Pancreas (tissue), 10 donors: ENCODE measurements around the gene FAM114A1. TPM values are rescaled to one million over a fixed set of nuclear protein-coding genes. Genes with fewer than 3 reads are reported as not detected.

Source experiments
- ATAC-seq, 4 donors: fragments of 200-7000 bp; cut with Tn5 transposase; one replicate each; pipeline versions ENCODE4 v1.8.0 to v1.9.1; 2020; ENCODE audit warnings: mild to moderate bottlenecking in 4 of 4, moderate library complexity in 4 of 4
- DNase-seq, 6 donors: peaks; one replicate each; pipeline ENCODE4 v3.0.0-alpha.2; 2020
- FAIRE-seq: peaks from 2 replicates; lab custom pipeline; 2012; peaks lifted over from hg19 to GRCh38; lab: Jason Lieb, UNC
- H3K27ac ChIP-seq, 4 donors: fragments of 200-600 bp; sonication (generic); 1 replicate in 3 of 4; 2 replicates in 1 of 4; pipeline versions ENCODE4 v1.5.0 to v1.8.0; 2020
- H3K27me3 ChIP-seq, 4 donors: fragments of 200-600 bp; one replicate each; pipeline ENCODE4 v1.8.0; 2021
- H3K36me3 ChIP-seq, 3 donors: fragments of 200-600 bp; sonication (generic) in 1 of 3; one replicate each; pipeline versions ENCODE4 v1.5.0 to v1.8.0; 2020 to 2021
- H3K4me1 ChIP-seq, 3 donors: fragments of 200-600 bp; one replicate each; pipeline ENCODE4 v1.8.0; 2021
- H3K4me3 ChIP-seq, 4 donors: fragments of 200-600 bp; sonication (generic) in 2 of 4; one replicate each; pipeline versions ENCODE4 v1.5.0 to v1.8.0; 2020 to 2021
- H3K9me3 ChIP-seq, 4 donors: fragments of 200-600 bp; one replicate each; pipeline ENCODE4 v1.8.0; 2021
- WGBS, 2 donors: extraction: QIAGEN DNeasy Blood & Tissue Kit; methylation state at CpG; one replicate each; pipeline ENCODE4 v1.1.7; 2013; 5-methylcytosine and 5-hydroxymethylcytosine counted together
- intact Hi-C, 3 donors: fragments of 100-400 bp; cut with DNase I; formaldehyde crosslinking; loops; one replicate each; pipeline versions ENCODE4 v1.11.1 to v1.14.2; 2022
- polyA plus RNA-seq, 2 donors: library from polyadenylated mRNA; stranded (reverse); fragments of 200-250 nt; gene quantifications; one replicate each; pipeline ENCODE4 v1.2.3, GENCODE V29; 2013
- total RNA-seq, 6 donors: library from RNA; stranded (reverse); fragmentation: NEBNext Ultra II Directional in 4 of 6; extraction: Animal tissue kit (Norgen Biotek cat#: 25700) in 4 of 6; gene quantifications; one replicate each; pipeline versions ENCODE4 v1.2.1 to v1.2.4, GENCODE V29; 2021 to 2023
- TF ChIP-seq, protein P1 (sequence below), 4 donors: fragments of 200-600 bp; sonication (generic) in 3 of 4; IDR thresholded peaks; one replicate each; pipeline versions ENCODE4 v1.5.0 to v1.8.0; 2021; ENCODE audit warnings: antibody characterized with exemption in 4 of 4
- donor health status: healthy with polysubstance abuse.
- donor health status: DM: no; HTN: no; CAD: no; lungs with moderate emphysema.
- donor health status: DM: no; HTN: no; CAD: no.
- donor health status: control.
- donor health status: control.
- donor health status: Bipolar disorder and iron deficiency.
- donor health status: DM: yes; HTN: yes; CAD: no.
- donor health status: DM: no; HTN: no; CAD: no.
- donor health status: DM: no; HTN: no; CAD: no.
- donor health status: DM: yes; HTN: yes; CAD: no.

The FAM114A1 gene
- total and polyA plus RNA-seq, 8 donors, result 8.0 to 42.8 (median 20.3) TPM

DNA sequence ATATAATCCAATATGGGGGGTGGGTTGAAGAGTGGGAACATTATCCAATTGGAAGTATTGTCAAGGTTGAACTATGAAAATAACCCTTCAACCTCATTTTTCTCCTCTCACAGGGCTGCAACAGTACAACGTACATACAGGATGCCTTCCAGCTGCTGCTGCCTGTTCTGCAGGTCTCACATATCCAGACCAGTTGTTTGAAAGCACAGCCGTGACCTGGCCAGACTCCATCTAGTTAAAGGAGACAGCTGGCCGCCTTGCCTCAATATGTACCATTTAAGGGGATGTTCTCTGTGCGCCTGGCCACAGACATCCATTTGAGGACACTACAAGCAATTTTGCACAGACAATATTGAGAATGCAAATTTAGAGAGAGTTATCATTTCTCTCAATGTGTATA lies 75.7 kb downstream of the FAM114A1 start:
- intact Hi-C loops, result no loop called here
- Histone ChIP-seq H3K27ac (no peak overlapping the region), H3K9me3 (no peaks in the 10 kb centered on the region), H3K4me3 (no peak overlapping the region), H3K27me3 (no peaks in the 10 kb centered on the region), H3K36me3 (peaks cover 0 to 31% (median 0%) of the 10 kb centered on the region in 3 donors), H3K4me1 (no peaks in the 10 kb centered on the region)
- FAIRE-seq (peak; percentile 59), ATAC-seq (peak in 3 of 4 donors; percentile 25 to 44 (median 42)), DNase-seq (peak in 2 of 6 donors; percentile 20 to 21)
- TF ChIP-seq, protein P1, sequence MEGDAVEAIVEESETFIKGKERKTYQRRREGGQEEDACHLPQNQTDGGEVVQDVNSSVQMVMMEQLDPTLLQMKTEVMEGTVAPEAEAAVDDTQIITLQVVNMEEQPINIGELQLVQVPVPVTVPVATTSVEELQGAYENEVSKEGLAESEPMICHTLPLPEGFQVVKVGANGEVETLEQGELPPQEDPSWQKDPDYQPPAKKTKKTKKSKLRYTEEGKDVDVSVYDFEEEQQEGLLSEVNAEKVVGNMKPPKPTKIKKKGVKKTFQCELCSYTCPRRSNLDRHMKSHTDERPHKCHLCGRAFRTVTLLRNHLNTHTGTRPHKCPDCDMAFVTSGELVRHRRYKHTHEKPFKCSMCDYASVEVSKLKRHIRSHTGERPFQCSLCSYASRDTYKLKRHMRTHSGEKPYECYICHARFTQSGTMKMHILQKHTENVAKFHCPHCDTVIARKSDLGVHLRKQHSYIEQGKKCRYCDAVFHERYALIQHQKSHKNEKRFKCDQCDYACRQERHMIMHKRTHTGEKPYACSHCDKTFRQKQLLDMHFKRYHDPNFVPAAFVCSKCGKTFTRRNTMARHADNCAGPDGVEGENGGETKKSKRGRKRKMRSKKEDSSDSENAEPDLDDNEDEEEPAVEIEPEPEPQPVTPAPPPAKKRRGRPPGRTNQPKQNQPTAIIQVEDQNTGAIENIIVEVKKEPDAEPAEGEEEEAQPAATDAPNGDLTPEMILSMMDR (IDR thresholded peaks at IDR 0.05), result no peak
- WGBS, 2 donors, result 88 to 89% methylated on average over 4 of the region's 4 CpGs

DNA sequence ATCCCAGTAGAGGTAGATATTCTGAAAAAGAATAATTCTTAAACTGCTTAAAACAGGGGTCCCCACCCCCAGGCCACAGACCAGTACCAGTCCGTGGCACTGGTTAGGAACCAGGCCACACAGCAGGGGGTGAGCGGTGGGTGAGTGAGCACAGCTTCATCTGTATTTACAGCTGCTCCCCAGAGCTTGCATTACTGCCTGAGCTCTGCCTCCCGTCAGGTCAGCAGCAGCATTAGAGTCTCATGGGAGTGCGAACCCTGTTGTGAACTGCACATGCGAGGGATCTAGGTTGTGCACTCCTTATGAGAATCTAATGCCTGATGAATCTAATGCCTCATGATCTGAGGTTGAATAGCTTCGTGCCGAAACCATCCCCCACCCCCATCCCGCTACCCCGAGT lies 76.8 kb downstream of the FAM114A1 start:
- H3K27ac ChIP-seq, result no peak overlapping the region
- H3K4me3 ChIP-seq, result no peak overlapping the region
- no peaks in the 10 kb centered on the region for H3K27me3 ChIP-seq
- TF ChIP-seq, protein P1 (IDR thresholded peaks at IDR 0.05), result no peak
- no peak for ATAC-seq
- intact Hi-C loops, result no loop called here
- no peaks in the 10 kb centered on the region for H3K9me3 ChIP-seq
- WGBS, 2 donors, result 97 to 98% methylated on average over 9 of the region's 9 CpGs
- peaks cover 0 to 22% (median 0%) of the 10 kb centered on the region in 3 donors for H3K36me3 ChIP-seq
- no peak for FAIRE-seq
- DNase-seq, result no peak
- no peaks in the 10 kb centered on the region for H3K4me1 ChIP-seq

DNA sequence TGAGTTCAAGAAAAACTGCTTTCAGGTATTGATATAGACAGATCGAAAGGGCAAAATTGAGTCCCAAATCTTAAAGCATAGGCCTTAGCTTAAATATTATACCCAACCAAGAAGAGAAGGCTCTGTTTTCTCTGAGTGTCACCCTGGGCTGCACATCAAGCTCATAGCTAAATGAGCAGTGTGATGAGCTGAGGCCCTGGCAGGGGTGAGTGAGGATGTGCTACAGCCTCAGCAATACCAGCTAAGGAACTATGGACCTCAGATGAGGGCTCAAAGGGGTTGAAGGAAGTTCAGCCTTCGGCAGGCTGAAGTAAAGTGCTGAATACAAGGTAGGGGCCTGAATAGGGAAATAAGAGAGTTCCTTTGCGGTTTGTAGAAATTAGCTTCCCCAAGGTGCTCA lies 79.3 kb downstream of the FAM114A1 start:
- no peak for DNase-seq
- Histone ChIP-seq H3K9me3 (no peaks in the 10 kb centered on the region), H3K36me3 (peaks cover 0 to 13% (median 0%) of the 10 kb centered on the region in 3 donors), H3K4me3 (no peak overlapping the region), H3K4me1 (no peaks in the 10 kb centered on the region), H3K27me3 (no peaks in the 10 kb centered on the region), H3K27ac (no peak overlapping the region)
- no peak for FAIRE-seq
- TF ChIP-seq, protein P1 (IDR thresholded peaks at IDR 0.05), result no peak
- intact Hi-C loops, result no loop called here
- no peak for ATAC-seq
- WGBS, 2 donors, result 93 to 96% methylated on average over 3 of the region's 3 CpGs

DNA sequence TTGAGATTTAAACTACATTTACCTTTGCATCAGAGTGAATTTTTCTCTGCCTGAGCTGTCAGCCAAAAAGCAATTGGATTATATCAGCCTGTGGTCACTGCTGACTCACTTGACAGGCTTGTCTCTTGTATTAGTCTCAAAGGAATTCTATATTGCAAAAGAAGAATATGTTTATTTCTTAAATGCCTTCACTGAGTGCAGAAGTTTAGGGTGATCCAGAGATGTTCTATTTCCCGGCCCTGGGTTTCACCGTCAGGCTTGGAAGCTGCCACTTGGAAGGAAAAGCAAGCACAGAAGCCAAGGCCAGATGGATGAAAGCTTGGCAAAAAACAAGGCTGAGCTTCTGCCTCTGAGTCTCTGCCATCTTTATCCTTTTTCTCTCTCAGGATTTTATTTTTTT lies 80.9 kb downstream of the FAM114A1 start:
- Histone ChIP-seq H3K9me3 (no peaks in the 10 kb centered on the region), H3K36me3 (peaks cover 0 to 8% (median 0%) of the 10 kb centered on the region in 3 donors), H3K4me3 (no peak overlapping the region), H3K27me3 (no peaks in the 10 kb centered on the region), H3K4me1 (no peaks in the 10 kb centered on the region), H3K27ac (no peak overlapping the region)
- peak in 3 of 4 donors; percentile 52 to 63 (median 61) for ATAC-seq
- TF ChIP-seq, protein P1 (IDR thresholded peaks at IDR 0.05), result no peak
- intact Hi-C loops, result no loop called here
- 55 to 67% methylated on average over 2 of the region's 2 CpGs for WGBS, 2 donors
- DNase-seq, result no peak
- peak; percentile 39 for FAIRE-seq

DNA sequence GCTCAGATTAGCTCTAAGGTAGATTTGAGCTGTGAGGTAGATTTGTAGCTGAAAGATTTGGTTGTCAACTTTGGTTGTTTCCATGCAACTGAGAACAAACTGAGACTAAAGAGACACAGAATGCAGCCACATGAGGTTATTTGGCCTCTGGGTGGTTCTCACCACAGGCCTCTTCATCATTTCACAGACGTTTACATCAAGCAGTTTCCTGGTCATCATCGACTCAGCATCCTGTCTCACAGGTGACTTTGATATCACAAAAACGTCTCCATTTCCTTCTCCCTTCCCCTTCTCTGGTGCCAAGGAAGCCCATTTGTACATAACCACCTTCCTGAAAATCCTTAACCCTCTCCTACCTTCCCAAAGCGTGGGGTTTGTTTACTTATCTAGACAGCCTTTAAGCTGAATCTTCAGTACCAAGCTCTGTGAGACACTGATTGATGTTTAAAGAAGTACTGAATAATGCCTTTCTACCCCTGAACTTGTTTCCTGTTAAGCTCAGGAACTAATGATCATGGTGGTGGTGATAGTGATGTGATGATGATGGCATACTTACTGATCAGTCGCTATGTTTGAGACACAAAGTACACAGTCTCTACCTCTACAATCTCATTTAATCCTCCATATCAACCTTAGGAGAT lies 81.9 kb downstream of the FAM114A1 start:
- no peak overlapping the region for H3K4me3 ChIP-seq
- no peaks in the 10 kb centered on the region for H3K9me3 ChIP-seq
- no peak for FAIRE-seq
- TF ChIP-seq, protein P1 (IDR thresholded peaks at IDR 0.05), result no peak
- DNase-seq, result no peak
- no peaks in the 10 kb centered on the region for H3K4me1 ChIP-seq
- peak in 2 of 4 donors; percentile 38 to 54 for ATAC-seq
- WGBS, 2 donors, result 36 to 44% methylated on average over 5 of the region's 5 CpGs
- intact Hi-C loops, result no loop called here
- H3K27ac ChIP-seq, result no peak overlapping the region
- H3K27me3 ChIP-seq, result no peaks in the 10 kb centered on the region
- H3K36me3 ChIP-seq, result peaks cover 0 to 6% (median 0%) of the 10 kb centered on the region in 3 donors
